ENCODE results near the gene ADARB2.

ADARB2 gene

GRCh38 chr10:1130226-1130625, 607.1 kb downstream of the ADARB2 start:
- no peak overlapping the region for H3K4me3 ChIP-seq (ENCODE audit: low read depth, low read length)
- no peak for DNase-seq (ENCODE audit: low read depth)
- no peak for TF ChIP-seq CTCF (IDR thresholded peaks at IDR 0.05; ENCODE audit: low read depth, low read length, missing control alignments)

- no peak for DNase-seq (ENCODE audit: low read depth)
- H3K4me3 ChIP-seq (ENCODE audit: low read depth, low read length), result no peak overlapping the region
- no peak for TF ChIP-seq CTCF (IDR thresholded peaks at IDR 0.05; ENCODE audit: low read depth, low read length, missing control alignments)
These were observed 608.7 kb downstream of the ADARB2 start for GRCh38 chr10:1128649-1129048.

GRCh38 chr10:1128115-1128514, 609.2 kb downstream of the ADARB2 start:
- no peak for TF ChIP-seq CTCF (IDR thresholded peaks at IDR 0.05; ENCODE audit: low read depth, low read length, missing control alignments)
- DNase-seq (ENCODE audit: low read depth), result no peak
- no peak overlapping the region for H3K4me3 ChIP-seq (ENCODE audit: low read depth, low read length)

GRCh38 chr10:1127629-1128028, 609.7 kb downstream of the ADARB2 start:
- no peak for DNase-seq (ENCODE audit: low read depth)
- no peak for TF ChIP-seq CTCF (IDR thresholded peaks at IDR 0.05; ENCODE audit: low read depth, low read length, missing control alignments)
- H3K4me3 ChIP-seq (ENCODE audit: low read depth, low read length), result no peak overlapping the region

All from GM12864 (cell line).